Gastrocnemius medialis (tissue), 4 donors: ENCODE results near the gene TTC39A. TPM values are rescaled to one million over a fixed set of nuclear protein-coding genes. Genes with fewer than 3 reads are reported as not detected.

Experiments used
- ATAC-seq, 2 donors: fragments of 150-250 bp; one replicate each; pipeline ENCODE4 v1.9.1; 2016
- DNase-seq, 2 donors: peaks; one replicate each; pipeline ENCODE4 v3.0.0-alpha.2; 2019
- H3K27ac ChIP-seq, 4 donors: fragments of 200-600 bp; sonication (generic); 1 replicate in 1 of 4; 2 replicates in 3 of 4; pipeline ENCODE4 v1.5.1; 2016 to 2018; ENCODE audit warnings: mild to moderate bottlenecking in 2 of 4, moderate library complexity in 1 of 4
- H3K27me3 ChIP-seq, 3 donors: fragments of 200-600 bp; sonication (generic) in 2 of 3; 1 replicate in 1 of 3; 2 replicates in 2 of 3; pipeline versions ENCODE4 v1.5.1 to v1.6.0; 2016 to 2019; ENCODE audit warnings: mild to moderate bottlenecking in 1 of 3, moderate library complexity in 1 of 3
- H3K36me3 ChIP-seq, 2 donors: fragments of 200-600 bp; sonication (generic) in 1 of 2; one replicate each; pipeline ENCODE4 v1.5.1; 2017 to 2018
- H3K4me1 ChIP-seq, 2 donors: fragments of 200-600 bp; sonication (generic) in 1 of 2; one replicate each; pipeline ENCODE4 v1.5.1; 2016 to 2017; ENCODE audit warnings: mild to moderate bottlenecking in 2 of 2
- H3K4me3 ChIP-seq, 4 donors: fragments of 200-600 bp; sonication (generic) in 3 of 4; 1 replicate in 1 of 4; 2 replicates in 3 of 4; pipeline ENCODE4 v1.5.1; 2016 to 2019; ENCODE audit warnings: mild to moderate bottlenecking in 2 of 4
- H3K9me3 ChIP-seq, 3 donors: fragments of 200-600 bp; sonication (generic) in 2 of 3; 1 replicate in 1 of 3; 2 replicates in 2 of 3; pipeline ENCODE4 v1.5.1; 2016 to 2019
- POLR2A ChIP-seq, 2 donors: fragments of 450-650 bp; IDR thresholded peaks; one replicate each; pipeline ENCODE4 v1.6.1; 2017; ENCODE audit warnings: antibody characterized with exemption in 2 of 2, mild to moderate bottlenecking in 2 of 2, moderate library complexity in 2 of 2
- in situ Hi-C, 4 donors: fragments of 200-750 bp; cut with MboI; loops; one replicate each; pipeline versions ENCODE4 v1.15.0 to v1.8.0; 2017; ENCODE audit warnings: low sequenced_read_pairs in 4 of 4
- intact Hi-C: fragments of 100-400 bp; cut with DNase I; formaldehyde crosslinking; loops from one replicate; pipeline ENCODE4 v1.15.1; 2023; ENCODE audit warnings: low total_unique reads
- total RNA-seq, 4 donors: library from RNA; depleted of rRNA; stranded (reverse); fragments of >200 nt; gene quantifications; one replicate each; pipeline versions ENCODE4 v1.1.0 to v1.2.3, GENCODE V29; 2016
- TF ChIP-seq, protein P1 (sequence below), 5 experiments: fragments of 450-650 bp in 3 of 5; fragments of 200-600 bp in 2 of 5; sonication (generic) in 2 of 5; IDR thresholded peaks in 4 of 5; conservative IDR thresholded peaks in 1 of 5; 1 replicate in 4 of 5; 2 replicates in 1 of 5; pipeline ENCODE4 v1.5.1; 2016 to 2019; ENCODE audit warnings: antibody characterized with exemption in 5 of 5, mild to moderate bottlenecking in 3 of 5, moderate library complexity in 3 of 5

Gene TTC39A
- total RNA-seq, 4 donors from 2014 or later, result 4.1 to 13.1 (median 8.2) TPM

DNA sequence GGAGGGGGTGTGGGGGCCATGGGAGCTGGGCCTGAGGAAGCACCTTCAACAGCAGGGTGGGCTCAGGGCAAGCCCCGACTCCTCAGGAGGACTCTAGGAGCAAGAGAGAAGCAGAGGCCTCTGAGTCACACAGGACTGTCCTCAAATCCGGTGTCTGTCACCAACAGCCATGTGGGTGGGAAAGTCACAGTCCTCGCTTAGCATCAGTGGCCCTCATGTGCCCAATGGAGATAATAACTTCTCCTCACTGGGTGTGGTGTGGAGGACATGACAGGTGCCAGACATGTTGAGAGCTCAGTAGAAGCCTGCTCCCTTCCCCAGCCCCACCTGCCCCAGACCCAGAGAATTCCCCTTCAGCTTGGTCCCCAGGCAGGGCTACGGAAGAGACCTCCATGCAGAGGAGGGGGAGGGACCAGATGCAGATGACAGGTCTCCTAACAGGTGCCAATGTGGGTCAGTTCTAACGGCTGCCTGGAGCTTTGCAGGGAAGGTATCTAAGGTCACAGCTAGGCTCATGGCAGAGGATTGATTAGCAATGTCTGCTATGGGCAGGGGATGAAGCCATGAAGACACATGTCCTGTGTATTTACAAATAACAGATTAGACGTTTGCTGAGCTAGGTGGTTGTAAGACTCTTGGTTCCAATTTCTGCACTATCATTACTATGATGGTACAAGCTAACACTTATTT is 30.2 kb downstream of the TTC39A start:
- Histone ChIP-seq H3K27ac (no peak overlapping the region), H3K27me3 (no peaks in the 10 kb centered on the region), H3K9me3 (no peaks in the 10 kb centered on the region), H3K4me3 (no peak overlapping the region), H3K36me3 (no peaks in the 10 kb centered on the region), H3K4me1 (peaks cover 5 to 12% of the 10 kb centered on the region in 2 donors)
- TF ChIP-seq, protein P1, sequence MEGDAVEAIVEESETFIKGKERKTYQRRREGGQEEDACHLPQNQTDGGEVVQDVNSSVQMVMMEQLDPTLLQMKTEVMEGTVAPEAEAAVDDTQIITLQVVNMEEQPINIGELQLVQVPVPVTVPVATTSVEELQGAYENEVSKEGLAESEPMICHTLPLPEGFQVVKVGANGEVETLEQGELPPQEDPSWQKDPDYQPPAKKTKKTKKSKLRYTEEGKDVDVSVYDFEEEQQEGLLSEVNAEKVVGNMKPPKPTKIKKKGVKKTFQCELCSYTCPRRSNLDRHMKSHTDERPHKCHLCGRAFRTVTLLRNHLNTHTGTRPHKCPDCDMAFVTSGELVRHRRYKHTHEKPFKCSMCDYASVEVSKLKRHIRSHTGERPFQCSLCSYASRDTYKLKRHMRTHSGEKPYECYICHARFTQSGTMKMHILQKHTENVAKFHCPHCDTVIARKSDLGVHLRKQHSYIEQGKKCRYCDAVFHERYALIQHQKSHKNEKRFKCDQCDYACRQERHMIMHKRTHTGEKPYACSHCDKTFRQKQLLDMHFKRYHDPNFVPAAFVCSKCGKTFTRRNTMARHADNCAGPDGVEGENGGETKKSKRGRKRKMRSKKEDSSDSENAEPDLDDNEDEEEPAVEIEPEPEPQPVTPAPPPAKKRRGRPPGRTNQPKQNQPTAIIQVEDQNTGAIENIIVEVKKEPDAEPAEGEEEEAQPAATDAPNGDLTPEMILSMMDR (IDR thresholded peaks at IDR 0.05 in 4 of 5, conservative IDR thresholded peaks at IDR 0.05 in 1 of 5), result no peak
- ATAC-seq (no peak), DNase-seq (no peak)
- in situ Hi-C loops (loop anchor here in 1 of 4 donors (25.0 kb wide), 1 partner anchor 113 kb away; no protein-coding TSS in a partner anchor), intact Hi-C loops (loop anchor here (5.0 kb wide), 1 partner anchor 63 kb away; the partner anchor contains the start of gene RNF11)

DNA sequence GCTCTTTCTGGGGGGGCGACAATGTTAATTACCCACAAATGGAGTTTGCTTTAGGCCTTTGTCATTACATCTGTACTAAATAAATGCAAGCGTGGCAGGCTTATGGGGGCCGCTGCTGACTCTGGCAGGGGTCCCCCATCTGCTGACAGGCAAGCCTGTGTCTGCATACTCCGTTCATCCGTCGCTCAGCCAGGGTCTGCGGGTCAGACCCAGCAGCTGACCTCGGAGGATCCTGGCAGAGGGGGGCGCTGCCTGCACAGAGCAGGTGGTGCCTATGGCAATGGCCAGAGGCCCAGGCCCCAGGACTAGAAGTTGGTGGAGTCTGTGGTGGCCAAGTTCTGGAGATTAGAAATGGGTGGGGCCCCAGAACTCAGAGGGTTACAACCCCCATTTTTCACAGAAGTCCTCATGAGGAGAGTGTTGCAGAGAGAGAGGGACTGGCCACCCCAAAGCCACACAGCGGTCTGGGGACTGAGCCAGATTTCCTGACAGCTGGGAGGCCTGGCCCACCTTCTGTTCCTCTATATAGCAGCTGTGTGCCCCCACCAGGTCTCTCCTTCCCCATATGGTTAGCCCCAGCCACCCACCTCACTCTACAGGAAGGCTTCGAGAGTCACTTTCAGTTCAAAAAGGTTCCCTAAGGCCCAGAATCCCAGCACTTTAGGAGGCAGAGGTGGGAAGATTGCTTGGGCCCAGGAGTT is 31.0 kb downstream of the TTC39A start:
- Histone ChIP-seq H3K4me3 (no peak overlapping the region), H3K4me1 (peaks cover 5 to 12% of the 10 kb centered on the region in 2 donors), H3K36me3 (no peaks in the 10 kb centered on the region), H3K9me3 (no peaks in the 10 kb centered on the region), H3K27me3 (no peaks in the 10 kb centered on the region), H3K27ac (no peak overlapping the region)
- DNase-seq (no peak), ATAC-seq (no peak)
- TF ChIP-seq POLR2A (IDR thresholded peaks at IDR 0.05), result no peak
- TF ChIP-seq, protein P1 (IDR thresholded peaks at IDR 0.05 in 4 of 5, conservative IDR thresholded peaks at IDR 0.05 in 1 of 5), result no peak
- in situ Hi-C loops (loop anchor here in 1 of 4 donors (25.0 kb wide), 1 partner anchor 112 kb away; no protein-coding TSS in a partner anchor), intact Hi-C loops (loop anchor here (5.0 kb wide), 1 partner anchor 62 kb away; the partner anchor contains the start of gene RNF11)

DNA sequence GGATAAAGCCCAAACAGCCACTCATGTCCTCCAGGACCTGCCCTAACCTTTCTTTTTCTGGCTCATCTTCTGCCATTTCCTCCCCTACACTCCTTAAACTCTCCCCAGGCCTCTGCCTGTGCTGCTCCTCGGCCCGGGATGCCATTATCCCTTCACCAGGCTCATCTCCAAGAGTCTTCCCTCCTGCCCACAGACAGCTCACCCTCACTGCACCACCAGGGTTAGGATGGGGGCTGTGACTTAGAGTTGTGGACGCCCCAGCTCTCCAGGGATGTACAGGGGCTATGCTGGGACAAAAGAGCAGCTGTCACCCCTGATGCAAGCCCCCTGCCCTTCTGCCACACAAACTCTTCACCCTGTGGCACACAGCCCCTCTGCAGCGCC is 32.0 kb downstream of the TTC39A start:
- peaks cover 5 to 12% of the 10 kb centered on the region in 2 donors for H3K4me1 ChIP-seq
- no peak overlapping the region for H3K27ac ChIP-seq
- DNase-seq, result no peak
- no peak for TF ChIP-seq POLR2A (IDR thresholded peaks at IDR 0.05)
- TF ChIP-seq, protein P1 (IDR thresholded peaks at IDR 0.05 in 4 of 5, conservative IDR thresholded peaks at IDR 0.05 in 1 of 5), result no peak
- no peak for ATAC-seq
- no peaks in the 10 kb centered on the region for H3K36me3 ChIP-seq
- intact Hi-C loops (loop anchor here (5.0 kb wide), 1 partner anchor 61 kb away; the partner anchor contains the start of gene RNF11), in situ Hi-C loops (loop anchor here in 1 of 4 donors (25.0 kb wide), 1 partner anchor 111 kb away; no protein-coding TSS in a partner anchor)
- H3K4me3 ChIP-seq, result no peak overlapping the region
- no peaks in the 10 kb centered on the region for H3K9me3 ChIP-seq
- no peaks in the 10 kb centered on the region for H3K27me3 ChIP-seq

DNA sequence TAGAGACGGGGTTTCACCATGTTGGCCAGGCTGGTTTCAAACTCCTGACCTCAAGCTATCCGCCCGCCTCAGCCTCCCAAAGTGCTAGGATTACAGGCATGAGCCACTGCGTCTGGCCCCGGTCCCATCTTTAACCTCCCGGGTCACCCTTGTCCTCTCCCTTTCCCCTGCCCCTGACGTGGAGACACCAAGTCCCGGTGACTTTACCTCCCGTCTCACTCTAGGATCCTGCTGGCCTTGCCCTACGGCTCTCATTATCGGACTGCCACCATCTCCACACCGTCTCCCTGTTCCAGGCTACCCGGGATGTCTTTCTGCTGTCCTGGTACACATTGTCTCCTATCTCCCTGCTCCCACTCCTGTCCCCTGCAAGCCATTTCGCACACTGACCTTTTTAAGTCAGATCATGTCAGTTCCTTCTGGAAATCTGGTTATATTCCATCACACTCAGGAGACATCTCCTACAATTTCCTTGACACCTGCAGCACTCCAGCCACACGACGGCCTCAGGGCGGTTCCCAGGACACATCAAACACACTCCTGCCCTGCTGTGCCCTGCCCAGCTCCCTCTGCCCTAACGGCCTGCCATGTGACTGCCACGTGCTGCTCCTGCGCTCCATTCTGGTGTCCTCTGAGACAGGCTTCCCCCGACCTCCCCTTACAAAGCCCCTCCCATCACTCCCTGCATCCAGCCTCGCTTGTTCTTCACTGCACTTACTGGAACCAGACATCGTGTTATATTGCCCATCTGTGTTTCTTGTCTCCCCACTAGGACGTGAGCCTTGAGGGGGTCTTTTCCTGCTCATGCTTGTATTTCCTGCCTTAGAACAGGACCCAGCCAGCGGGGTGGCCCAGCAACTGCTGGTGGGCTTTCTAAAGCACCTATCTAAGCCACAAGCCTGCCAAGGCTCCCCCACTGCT is 32.7 kb downstream of the TTC39A start:
- Histone ChIP-seq H3K27me3 (no peaks in the 10 kb centered on the region), H3K27ac (no peak overlapping the region), H3K4me1 (peaks cover 5 to 12% of the 10 kb centered on the region in 2 donors), H3K36me3 (no peaks in the 10 kb centered on the region), H3K9me3 (no peaks in the 10 kb centered on the region), H3K4me3 (peak overlapping the region; percentile 54 to 71 (median 66))
- no peak for ATAC-seq
- DNase-seq, result no peak
- no peak for TF ChIP-seq POLR2A (IDR thresholded peaks at IDR 0.05)
- TF ChIP-seq, protein P1 (IDR thresholded peaks at IDR 0.05 in 4 of 5, conservative IDR thresholded peaks at IDR 0.05 in 1 of 5), result no peak
- intact Hi-C loops (loop anchor here (2.0 to 5.0 kb wide), 2 partner anchors 60 to 107 kb away; partner anchors contain the start of gene RNF11), in situ Hi-C loops (loop anchor here in 1 of 4 donors (25.0 kb wide), 1 partner anchor 110 kb away; no protein-coding TSS in a partner anchor)
